Esophagus squamous epithelium (tissue), 5 donors: ENCODE results near the gene ID4. TPM values are rescaled to one million over a fixed set of nuclear protein-coding genes. Genes with fewer than 3 reads are reported as not detected.

Source experiments
- DNase-seq: peaks from one replicate; lab custom pipeline; 2025; lab: John Stamatoyannopoulos, UW
- H3K27ac ChIP-seq, 4 donors: fragments of 200-600 bp; sonication (generic); one replicate each; pipeline ENCODE4 v1.5.1; 2016 to 2019; ENCODE audit warnings: mild to moderate bottlenecking in 1 of 4
- H3K27me3 ChIP-seq, 4 donors: fragments of 200-600 bp; sonication (generic); 1 replicate in 3 of 4; 2 replicates in 1 of 4; pipeline versions ENCODE4 v1.5.1 to v1.6.0; 2017 to 2021; ENCODE audit warnings: antibody characterized with exemption in 1 of 4
- H3K36me3 ChIP-seq, 3 donors: fragments of 200-600 bp; sonication (generic); one replicate each; pipeline ENCODE4 v1.5.1; 2016 to 2019
- H3K4me1 ChIP-seq, 3 donors: fragments of 200-600 bp; sonication (generic); one replicate each; pipeline ENCODE4 v1.5.1; 2017 to 2019
- H3K4me3 ChIP-seq, 4 donors: fragments of 200-600 bp; sonication (generic); 1 replicate in 3 of 4; 2 replicates in 1 of 4; pipeline ENCODE4 v1.5.1; 2016 to 2019; ENCODE audit warnings: mild to moderate bottlenecking in 2 of 4, moderate library complexity in 1 of 4
- H3K9me3 ChIP-seq, 3 donors: fragments of 200-600 bp; sonication (generic); one replicate each; pipeline ENCODE4 v1.5.1; 2016 to 2019
- POLR2A ChIP-seq, 4 donors: fragments of 450-650 bp; IDR thresholded peaks; one replicate each; pipeline ENCODE4 v1.6.1; 2017; ENCODE audit warnings: antibody characterized with exemption in 4 of 4, mild to moderate bottlenecking in 4 of 4, moderate library complexity in 3 of 4
- WGBS, 2 donors: methylation state at CpG; one replicate each; pipeline ENCODE4 v1.1.5; 2018; 5-methylcytosine and 5-hydroxymethylcytosine counted together
- intact Hi-C: fragments of 100-400 bp; cut with DNase I; formaldehyde crosslinking; loops from one replicate; pipeline ENCODE4 v1.15.0; 2022
- total RNA-seq, 4 donors: library from RNA; depleted of rRNA; stranded (reverse); fragments of >200 nt; gene quantifications; one replicate each; pipeline ENCODE4 v1.1.0, GENCODE V29; 2016
- TF ChIP-seq, protein P1 (sequence below), 6 experiments: fragments of 450-650 bp in 4 of 6; fragments of 200-600 bp in 2 of 6; sonication (generic) in 2 of 6; IDR thresholded peaks; one replicate each; pipeline ENCODE4 v1.5.1; 2016 to 2019; ENCODE audit warnings: antibody characterized with exemption in 6 of 6, mild to moderate bottlenecking in 4 of 6, moderate library complexity in 4 of 6
- donor health status: DM: yes; HTN: yes; CAD: no.

The ID4 gene
- total RNA-seq, 4 donors from 2014 or later: 12.9 to 37.0 (median 22.6) TPM

- H3K9me3 ChIP-seq: no peaks in the 10 kb centered on the region
- TF ChIP-seq POLR2A (IDR thresholded peaks at IDR 0.05): no peak
- TF ChIP-seq, protein P1, sequence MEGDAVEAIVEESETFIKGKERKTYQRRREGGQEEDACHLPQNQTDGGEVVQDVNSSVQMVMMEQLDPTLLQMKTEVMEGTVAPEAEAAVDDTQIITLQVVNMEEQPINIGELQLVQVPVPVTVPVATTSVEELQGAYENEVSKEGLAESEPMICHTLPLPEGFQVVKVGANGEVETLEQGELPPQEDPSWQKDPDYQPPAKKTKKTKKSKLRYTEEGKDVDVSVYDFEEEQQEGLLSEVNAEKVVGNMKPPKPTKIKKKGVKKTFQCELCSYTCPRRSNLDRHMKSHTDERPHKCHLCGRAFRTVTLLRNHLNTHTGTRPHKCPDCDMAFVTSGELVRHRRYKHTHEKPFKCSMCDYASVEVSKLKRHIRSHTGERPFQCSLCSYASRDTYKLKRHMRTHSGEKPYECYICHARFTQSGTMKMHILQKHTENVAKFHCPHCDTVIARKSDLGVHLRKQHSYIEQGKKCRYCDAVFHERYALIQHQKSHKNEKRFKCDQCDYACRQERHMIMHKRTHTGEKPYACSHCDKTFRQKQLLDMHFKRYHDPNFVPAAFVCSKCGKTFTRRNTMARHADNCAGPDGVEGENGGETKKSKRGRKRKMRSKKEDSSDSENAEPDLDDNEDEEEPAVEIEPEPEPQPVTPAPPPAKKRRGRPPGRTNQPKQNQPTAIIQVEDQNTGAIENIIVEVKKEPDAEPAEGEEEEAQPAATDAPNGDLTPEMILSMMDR (IDR thresholded peaks at IDR 0.05): no peak
- intact Hi-C loops: no loop called here
- H3K36me3 ChIP-seq: no peaks in the 10 kb centered on the region
- DNase-seq: no peak
- 59 to 71% methylated on average over 2 of the region's 2 CpGs for WGBS, 2 donors
- H3K27ac ChIP-seq: no peak overlapping the region
- H3K4me1 ChIP-seq: peaks cover 0 to 4% (median 0%) of the 10 kb centered on the region in 3 donors
- H3K4me3 ChIP-seq: no peak overlapping the region
- H3K27me3 ChIP-seq: no peaks in the 10 kb centered on the region
Observed at GRCh38 chr6:19830171-19830570, 7.0 kb upstream of the ID4 start.

DNA sequence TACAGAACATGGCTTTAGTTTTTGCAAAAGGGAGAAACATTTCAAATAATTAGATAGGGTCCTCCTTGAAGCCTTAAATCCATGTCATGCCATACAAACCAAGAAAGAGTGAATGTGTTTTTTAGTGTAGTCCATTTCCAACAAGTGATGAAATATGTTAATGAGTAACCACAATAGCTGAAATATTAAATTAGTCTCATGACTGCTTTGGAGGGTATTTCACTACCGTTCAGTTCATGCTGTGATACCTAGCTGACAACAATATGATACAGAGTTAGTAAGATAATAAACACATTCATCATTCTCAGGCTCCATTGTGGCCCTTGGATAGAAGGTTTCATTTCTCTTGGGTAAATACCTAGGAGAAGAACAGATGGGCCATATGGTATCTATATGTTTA, 5.8 kb upstream of the ID4 start:
- H3K4me3 ChIP-seq: no peak overlapping the region
- intact Hi-C loops: no loop called here
- no peaks in the 10 kb centered on the region for H3K9me3 ChIP-seq
- no peak for DNase-seq
- H3K27ac ChIP-seq: no peak overlapping the region
- H3K4me1 ChIP-seq: peaks cover 0 to 7% (median 0%) of the 10 kb centered on the region in 3 donors
- H3K27me3 ChIP-seq: no peaks in the 10 kb centered on the region
- 75 to 82% methylated on average over 1 of the region's 1 CpG for WGBS, 2 donors
- H3K36me3 ChIP-seq: no peaks in the 10 kb centered on the region
- TF ChIP-seq, protein P1 (IDR thresholded peaks at IDR 0.05): no peak
- no peak for TF ChIP-seq POLR2A (IDR thresholded peaks at IDR 0.05)

- H3K27me3 ChIP-seq: peaks cover 0 to 25% (median 0%) of the 10 kb centered on the region in 4 donors
- TF ChIP-seq POLR2A (IDR thresholded peaks at IDR 0.05): no peak
- TF ChIP-seq, protein P1 (IDR thresholded peaks at IDR 0.05): no peak
- H3K27ac ChIP-seq: no peak overlapping the region
- 71 to 74% methylated on average over 5 of the region's 5 CpGs for WGBS, 2 donors
- H3K36me3 ChIP-seq: no peaks in the 10 kb centered on the region
- no peaks in the 10 kb centered on the region for H3K9me3 ChIP-seq
- DNase-seq: no peak
- intact Hi-C loops: no loop called here
- peaks cover 0 to 23% (median 0%) of the 10 kb centered on the region in 3 donors for H3K4me1 ChIP-seq
- no peak overlapping the region for H3K4me3 ChIP-seq
Observed at GRCh38 chr6:19833947-19834346, 3.2 kb upstream of the ID4 start.

- DNase-seq: no peak
- 64 to 68% methylated on average over 5 of the region's 5 CpGs for WGBS, 2 donors
- intact Hi-C loops: no loop called here
- Histone ChIP-seq H3K9me3 (no peaks in the 10 kb centered on the region), H3K27ac (peak overlapping the region in 1 of 4 donors; percentile 96), H3K4me3 (no peak overlapping the region), H3K27me3 (peaks cover 0 to 26% (median 0%) of the 10 kb centered on the region in 4 donors), H3K36me3 (no peaks in the 10 kb centered on the region), H3K4me1 (peaks cover 0 to 32% (median 0%) of the 10 kb centered on the region in 3 donors)
- TF ChIP-seq, protein P1 (IDR thresholded peaks at IDR 0.05): no peak
- no peak for TF ChIP-seq POLR2A (IDR thresholded peaks at IDR 0.05)
Observed at GRCh38 chr6:19834858-19835257, 2.3 kb upstream of the ID4 start.

DNA sequence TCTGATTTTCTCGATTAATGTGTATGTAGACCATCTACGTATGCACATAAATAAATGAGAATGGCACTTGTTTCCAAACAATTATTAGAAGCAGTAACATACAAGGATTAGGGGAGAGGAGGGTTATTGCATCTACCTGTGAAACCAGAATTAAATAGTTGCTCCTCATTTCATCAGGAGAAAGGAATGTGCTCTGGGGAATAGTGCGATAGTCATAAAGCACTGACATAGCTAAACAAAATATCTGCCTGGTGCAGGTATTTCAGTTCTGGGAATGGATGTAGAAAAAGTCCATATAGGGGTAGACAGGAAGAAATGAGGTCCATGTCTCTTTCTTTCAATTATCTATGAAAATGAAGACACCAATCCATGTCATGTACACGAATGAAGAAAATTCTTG, 1.6 kb upstream of the ID4 start:
- TF ChIP-seq, protein P1 (IDR thresholded peaks at IDR 0.05): no peak
- no peak for TF ChIP-seq POLR2A (IDR thresholded peaks at IDR 0.05)
- Histone ChIP-seq H3K36me3 (no peaks in the 10 kb centered on the region), H3K9me3 (no peaks in the 10 kb centered on the region), H3K27me3 (peaks cover 0 to 26% (median 0%) of the 10 kb centered on the region in 4 donors), H3K27ac (peak overlapping the region in 1 of 4 donors; percentile 96), H3K4me3 (no peak overlapping the region), H3K4me1 (peaks cover 0 to 40% (median 0%) of the 10 kb centered on the region in 3 donors)
- intact Hi-C loops: no loop called here
- 81 to 93% methylated on average over 4 of the region's 4 CpGs for WGBS, 2 donors
- DNase-seq: no peak
